Right atrium auricular region (tissue), 2 donors: Measurements from ENCODE around the gene MUCL3. TPM values are rescaled to one million over a fixed set of nuclear protein-coding genes. Genes with fewer than 3 reads are reported as not detected.
"Not testable (repeated sequence)": the region's sequence is repeated elsewhere in the genome, so short reads cannot be mapped to it uniquely, and the experiment has no call there.

Experiments
- DNase-seq: peaks from one replicate; pipeline ENCODE4 v3.0.0-alpha.2; 2019; ENCODE audit warnings: low spot score
- H3K27ac ChIP-seq, 2 donors: fragments of 200-600 bp; sonication (generic); 1 replicate in 1 of 2; 2 replicates in 1 of 2; pipeline ENCODE4 v1.5.1; 2016 to 2019
- H3K27me3 ChIP-seq, 2 donors: fragments of 200-600 bp; sonication (generic); one replicate each; pipeline versions ENCODE4 v1.5.1 to v1.6.0; 2017 to 2019
- H3K36me3 ChIP-seq: fragments of 200-600 bp; sonication (generic); one replicate; pipeline ENCODE4 v1.5.1; 2016
- H3K4me1 ChIP-seq, 2 donors: fragments of 200-600 bp; sonication (generic); one replicate each; pipeline versions ENCODE4 v1.5.1 to v1.6.0; 2017 to 2019
- H3K4me3 ChIP-seq, 2 donors: fragments of 200-600 bp; sonication (generic); 1 replicate in 1 of 2; 2 replicates in 1 of 2; pipeline ENCODE4 v1.5.1; 2017 to 2019; ENCODE audit warnings: mild to moderate bottlenecking in 1 of 2, moderate library complexity in 1 of 2
- H3K9me3 ChIP-seq, 2 donors: fragments of 200-600 bp; sonication (generic); one replicate each; pipeline ENCODE4 v1.5.1; 2019
- total RNA-seq, 2 donors: library from RNA; depleted of rRNA; stranded (reverse); fragments of >200 nt; gene quantifications; one replicate each; pipeline ENCODE4 v1.1.0, GENCODE V29; 2016
- TF ChIP-seq, protein P1 (sequence below), 2 donors: fragments of 200-600 bp; sonication (generic); IDR thresholded peaks; one replicate each; pipeline ENCODE4 v1.5.1; 2019; ENCODE audit warnings: antibody characterized with exemption in 2 of 2

MUCL3 gene
- total RNA-seq, 2 donors from 2014 or later, result not detected

GRCh38 chr6:30960907-30961673, 20.3 kb downstream of the MUCL3 start:
- Histone ChIP-seq H3K27me3 (no peaks in the 10 kb centered on the region), H3K27ac (no peak overlapping the region), H3K4me3 (no peak overlapping the region), H3K36me3 (no peaks in the 10 kb centered on the region), H3K4me1 (peaks cover 0 to 1% of the 10 kb centered on the region in 2 donors), H3K9me3 (no peaks in the 10 kb centered on the region)
- TF ChIP-seq, protein P1, sequence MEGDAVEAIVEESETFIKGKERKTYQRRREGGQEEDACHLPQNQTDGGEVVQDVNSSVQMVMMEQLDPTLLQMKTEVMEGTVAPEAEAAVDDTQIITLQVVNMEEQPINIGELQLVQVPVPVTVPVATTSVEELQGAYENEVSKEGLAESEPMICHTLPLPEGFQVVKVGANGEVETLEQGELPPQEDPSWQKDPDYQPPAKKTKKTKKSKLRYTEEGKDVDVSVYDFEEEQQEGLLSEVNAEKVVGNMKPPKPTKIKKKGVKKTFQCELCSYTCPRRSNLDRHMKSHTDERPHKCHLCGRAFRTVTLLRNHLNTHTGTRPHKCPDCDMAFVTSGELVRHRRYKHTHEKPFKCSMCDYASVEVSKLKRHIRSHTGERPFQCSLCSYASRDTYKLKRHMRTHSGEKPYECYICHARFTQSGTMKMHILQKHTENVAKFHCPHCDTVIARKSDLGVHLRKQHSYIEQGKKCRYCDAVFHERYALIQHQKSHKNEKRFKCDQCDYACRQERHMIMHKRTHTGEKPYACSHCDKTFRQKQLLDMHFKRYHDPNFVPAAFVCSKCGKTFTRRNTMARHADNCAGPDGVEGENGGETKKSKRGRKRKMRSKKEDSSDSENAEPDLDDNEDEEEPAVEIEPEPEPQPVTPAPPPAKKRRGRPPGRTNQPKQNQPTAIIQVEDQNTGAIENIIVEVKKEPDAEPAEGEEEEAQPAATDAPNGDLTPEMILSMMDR (IDR thresholded peaks at IDR 0.05), result no peak
- DNase-seq, result no peak

- no peaks in the 10 kb centered on the region for H3K4me1 ChIP-seq
- no peaks in the 10 kb centered on the region for H3K9me3 ChIP-seq
- no peak for DNase-seq
- no peak overlapping the region for H3K4me3 ChIP-seq
- no peaks in the 10 kb centered on the region for H3K27me3 ChIP-seq
- TF ChIP-seq, protein P1 (IDR thresholded peaks at IDR 0.05), result no peak
- H3K36me3 ChIP-seq, result no peaks in the 10 kb centered on the region
- H3K27ac ChIP-seq, result no peak overlapping the region
Observed at GRCh38 chr6:30962716-30963115, 21.9 kb downstream of the MUCL3 start.

- Histone ChIP-seq H3K4me3 (no peak overlapping the region), H3K9me3 (no peaks in the 10 kb centered on the region), H3K4me1 (no peaks in the 10 kb centered on the region), H3K36me3 (no peaks in the 10 kb centered on the region), H3K27me3 (no peaks in the 10 kb centered on the region), H3K27ac (no peak overlapping the region)
- no peak for DNase-seq
- TF ChIP-seq, protein P1 (IDR thresholded peaks at IDR 0.05), result no peak
Observed at GRCh38 chr6:30963641-30964040, 22.9 kb downstream of the MUCL3 start.

DNA sequence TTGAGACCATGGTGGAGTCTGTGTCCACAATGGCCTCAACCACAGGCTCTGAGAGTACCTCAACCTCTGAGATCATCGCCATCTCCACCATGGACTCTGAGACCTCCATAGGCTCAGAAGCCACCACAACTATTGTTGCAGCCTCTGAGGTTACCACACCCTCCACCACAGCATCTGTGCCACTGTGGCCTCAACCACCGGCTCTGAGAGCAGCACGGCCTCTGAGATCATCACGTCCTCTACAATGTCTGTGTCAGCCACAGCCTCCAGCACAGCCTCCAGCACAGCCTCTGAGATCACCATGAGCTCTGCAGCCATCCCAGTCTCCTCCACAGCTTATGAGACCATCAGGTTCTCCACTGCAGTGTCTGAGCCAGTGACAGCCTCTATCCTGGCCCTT, 23.3 kb downstream of the MUCL3 start:
- Histone ChIP-seq H3K4me3 (no peak overlapping the region), H3K27me3 (no peaks in the 10 kb centered on the region), H3K36me3 (no peaks in the 10 kb centered on the region), H3K4me1 (no peaks in the 10 kb centered on the region), H3K27ac (no peak overlapping the region), H3K9me3 (no peaks in the 10 kb centered on the region)
- TF ChIP-seq, protein P1 (IDR thresholded peaks at IDR 0.05), result no peak
- DNase-seq, result no peak

DNA sequence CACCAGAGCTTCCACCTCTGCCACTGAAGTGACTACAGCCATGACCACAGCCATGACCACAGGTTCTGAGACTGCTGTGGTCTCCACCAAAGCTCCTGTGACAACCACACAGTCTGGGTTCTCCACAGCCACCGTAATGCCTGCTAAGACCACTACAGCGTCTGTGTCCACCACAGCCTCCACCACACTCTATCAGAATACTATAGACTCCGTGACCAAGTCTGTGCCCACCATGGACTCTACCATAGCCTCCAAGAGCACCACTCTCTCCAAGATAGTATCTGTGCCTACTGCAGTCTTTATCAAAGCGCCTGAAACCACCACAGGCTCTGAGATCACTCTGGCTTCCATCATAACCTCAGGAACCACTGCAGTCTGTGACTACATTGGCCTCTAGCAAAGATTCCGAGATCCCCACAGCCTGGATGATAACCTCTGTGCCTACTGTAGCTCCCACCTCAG, 24.4 kb downstream of the MUCL3 start:
- no peak for DNase-seq
- Histone ChIP-seq H3K4me1 (no peaks in the 10 kb centered on the region), H3K27ac (no peak overlapping the region), H3K9me3 (no peaks in the 10 kb centered on the region), H3K36me3 (no peaks in the 10 kb centered on the region), H3K27me3 (no peaks in the 10 kb centered on the region), H3K4me3 (no peak overlapping the region)
- TF ChIP-seq, protein P1 (IDR thresholded peaks at IDR 0.05), result no peak

GRCh38 chr6:30966154-30966553, 25.4 kb downstream of the MUCL3 start:
- TF ChIP-seq, protein P1 (IDR thresholded peaks at IDR 0.05), result no peak

DNA sequence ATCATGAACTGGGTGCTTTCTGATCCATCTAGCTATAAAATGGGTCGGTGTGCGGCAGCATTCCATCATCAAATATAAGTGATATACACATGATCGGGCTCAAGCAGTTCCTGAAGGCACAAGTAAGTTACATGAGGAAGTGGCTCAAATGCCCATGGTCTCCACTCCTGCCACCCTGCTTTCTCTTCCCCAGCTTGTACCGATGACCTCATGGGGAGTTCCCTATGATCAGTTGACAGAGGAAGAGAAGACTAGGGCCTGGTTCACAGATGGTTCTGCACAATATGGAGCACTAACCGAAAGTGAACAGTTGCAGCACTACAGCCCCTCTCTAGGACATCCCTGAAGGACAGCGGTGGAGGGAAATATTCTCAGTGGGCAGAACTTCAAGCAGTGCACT, 28.4 kb downstream of the MUCL3 start:
- H3K36me3 ChIP-seq, H3K9me3 ChIP-seq, DNase-seq, H3K27me3 ChIP-seq, H3K4me3 ChIP-seq, H3K4me1 ChIP-seq: not testable (repeated sequence)
- peak overlapping the region in 1 of 2 donors; percentile 31 for H3K27ac ChIP-seq

More at GRCh38 chr6:30966154-30966553, 25.4 kb downstream of the MUCL3 start:
- H3K9me3 ChIP-seq, result no peaks in the 10 kb centered on the region
- no peak overlapping the region for H3K4me3 ChIP-seq
- H3K27ac ChIP-seq, result no peak overlapping the region
- no peak for DNase-seq
- no peaks in the 10 kb centered on the region for H3K4me1 ChIP-seq
- no peaks in the 10 kb centered on the region for H3K36me3 ChIP-seq
- no peaks in the 10 kb centered on the region for H3K27me3 ChIP-seq
